ENCODE data around the gene DAB2IP.

Gene DAB2IP

GRCh38 chr9:121707477-121708424, 56.3 kb downstream of the DAB2IP start:
- no peak for DNase-seq

GRCh38 chr9:121708768-121709488, 57.5 kb downstream of the DAB2IP start:
- DNase-seq: no peak

GRCh38 chr9:121709798-121710197, 58.4 kb downstream of the DAB2IP start:
- peak; percentile 15 for DNase-seq

GRCh38 chr9:121711281-121711680, 59.8 kb downstream of the DAB2IP start:
- DNase-seq: no peak

- DNase-seq: no peak
Measured at GRCh38 chr9:121711797-121712196, 60.4 kb downstream of the DAB2IP start.

- DNase-seq: no peak
Measured at GRCh38 chr9:121713400-121714070, 62.1 kb downstream of the DAB2IP start.

GRCh38 chr9:121714075-121714705, 62.8 kb downstream of the DAB2IP start:
- no peak for DNase-seq

- no peak for DNase-seq
Measured at GRCh38 chr9:121714873-121715272, 63.4 kb downstream of the DAB2IP start.

GRCh38 chr9:121717141-121717991, 65.9 kb downstream of the DAB2IP start:
- no peak for DNase-seq

- no peak for DNase-seq
Measured at GRCh38 chr9:121718084-121718483, 66.7 kb downstream of the DAB2IP start.

GRCh38 chr9:121718501-121718900, 67.1 kb downstream of the DAB2IP start:
- DNase-seq: no peak

GRCh38 chr9:121720311-121721057, 69.0 kb downstream of the DAB2IP start:
- DNase-seq: no peak

- no peak for DNase-seq
Measured at GRCh38 chr9:121721058-121721350, 69.6 kb downstream of the DAB2IP start.

GRCh38 chr9:121721770-121722169, 70.3 kb downstream of the DAB2IP start:
- DNase-seq: no peak

GRCh38 chr9:121725008-121725775, 73.8 kb downstream of the DAB2IP start:
- DNase-seq: no peak

GRCh38 chr9:121727295-121728020, 76.0 kb downstream of the DAB2IP start:
- no peak for DNase-seq

- no peak for DNase-seq
Measured at GRCh38 chr9:121728916-121729315, 77.5 kb downstream of the DAB2IP start.

GRCh38 chr9:121729769-121730562, 78.5 kb downstream of the DAB2IP start:
- DNase-seq: no peak

- DNase-seq: no peak
Measured at GRCh38 chr9:121731090-121731489, 79.7 kb downstream of the DAB2IP start.
